ENCODE measurements around the gene KLHL18. TPM values are rescaled to one million over a fixed set of nuclear protein-coding genes. Genes with fewer than 3 reads are reported as not detected.

KLHL18 gene
- total RNA-seq, 4 donors from 2014 or later, result 10.4 to 18.1 (median 16.5) TPM

GRCh38 chr3:47342151-47342550 is 59.4 kb downstream of the KLHL18 start:
- no peak for TF ChIP-seq POLR2AphosphoS5 (IDR thresholded peaks at IDR 0.05)
- TF ChIP-seq POLR2A (IDR thresholded peaks at IDR 0.05; ENCODE audit: low read depth), result no peak
- no peak for TF ChIP-seq CTCF (IDR thresholded peaks at IDR 0.05)
- no peak for TF ChIP-seq EP300 (IDR thresholded peaks at IDR 0.05)
- WGBS, result 93% methylated on average over 2 of the region's 2 CpGs
- intact Hi-C loops (cut with DNase I), result no loop called here

GRCh38 chr3:47342812-47343211 is 60.1 kb downstream of the KLHL18 start:
- Histone ChIP-seq H3K4me3 (no peak overlapping the region), H3K9me3 (no peaks in the 10 kb centered on the region), H3K36me3 (peaks cover 15 to 84% (median 75%) of the 10 kb centered on the region in 4 donors), H3K4me1 (no peaks in the 10 kb centered on the region), H3K27ac (replicated peaks in 1 of 4) (no peak overlapping the region), H3K27me3 (no peaks in the 10 kb centered on the region)
- intact Hi-C loops (cut with DNase I), result no loop called here
- no peak for DNase-seq (ENCODE audit: extremely low spot score)
- no peak for TF ChIP-seq EP300 (IDR thresholded peaks at IDR 0.05)
- TF ChIP-seq POLR2AphosphoS5 (IDR thresholded peaks at IDR 0.05), result no peak
- TF ChIP-seq CTCF (IDR thresholded peaks at IDR 0.05), result no peak
- no peak for TF ChIP-seq POLR2A (IDR thresholded peaks at IDR 0.05; ENCODE audit: low read depth)

More at GRCh38 chr3:47342151-47342550, 59.4 kb downstream of the KLHL18 start:
- Histone ChIP-seq H3K27me3 (no peaks in the 10 kb centered on the region), H3K4me1 (no peaks in the 10 kb centered on the region), H3K4me3 (no peak overlapping the region), H3K36me3 (peaks cover 21 to 91% (median 82%) of the 10 kb centered on the region in 4 donors), H3K27ac (replicated peaks in 1 of 4) (no peak overlapping the region), H3K9me3 (no peaks in the 10 kb centered on the region)
- DNase-seq (ENCODE audit: extremely low spot score), result no peak

- Histone ChIP-seq H3K9me3 (no peaks in the 10 kb centered on the region), H3K4me1 (no peaks in the 10 kb centered on the region), H3K4me3 (no peak overlapping the region), H3K36me3 (peaks cover 12 to 77% (median 68%) of the 10 kb centered on the region in 4 donors), H3K27me3 (no peaks in the 10 kb centered on the region), H3K27ac (replicated peaks in 1 of 4) (no peak overlapping the region)
- no peak for DNase-seq (ENCODE audit: extremely low spot score)
- no peak for TF ChIP-seq CTCF (IDR thresholded peaks at IDR 0.05)
- 91% methylated on average over 15 of the region's 17 CpGs for WGBS
- intact Hi-C loops (cut with DNase I), result no loop called here
Observed at GRCh38 chr3:47343471-47343971, 60.8 kb downstream of the KLHL18 start.

GRCh38 chr3:47344971-47345370 is 62.2 kb downstream of the KLHL18 start:
- intact Hi-C loops (cut with DNase I), result no loop called here
- TF ChIP-seq POLR2AphosphoS5 (IDR thresholded peaks at IDR 0.05), result no peak
- TF ChIP-seq POLR2A (IDR thresholded peaks at IDR 0.05; ENCODE audit: low read depth), result no peak
- no peak for TF ChIP-seq CTCF (IDR thresholded peaks at IDR 0.05)
- TF ChIP-seq EP300 (IDR thresholded peaks at IDR 0.05), result no peak
- Histone ChIP-seq H3K27ac (replicated peaks in 1 of 4) (no peak overlapping the region), H3K36me3 (peaks cover 12 to 62% (median 55%) of the 10 kb centered on the region in 4 donors), H3K4me3 (no peak overlapping the region), H3K9me3 (no peaks in the 10 kb centered on the region), H3K27me3 (no peaks in the 10 kb centered on the region), H3K4me1 (no peaks in the 10 kb centered on the region)
- no peak for DNase-seq (ENCODE audit: extremely low spot score)
- WGBS, result 88% methylated on average over 6 of the region's 6 CpGs

- DNase-seq (ENCODE audit: extremely low spot score), result no peak
- intact Hi-C loops (cut with DNase I), result no loop called here
- no peaks in the 10 kb centered on the region for H3K9me3 ChIP-seq
- 61% methylated on average over 4 of the region's 4 CpGs for WGBS
- H3K27me3 ChIP-seq, result no peaks in the 10 kb centered on the region
- no peak for TF ChIP-seq POLR2A (IDR thresholded peaks at IDR 0.05; ENCODE audit: low read depth)
- H3K27ac ChIP-seq (replicated peaks in 1 of 4), result no peak overlapping the region
- no peak overlapping the region for H3K4me3 ChIP-seq
- peaks cover 12 to 39% (median 37%) of the 10 kb centered on the region in 4 donors for H3K36me3 ChIP-seq
- H3K4me1 ChIP-seq, result no peaks in the 10 kb centered on the region
Observed at GRCh38 chr3:47347217-47347801, 64.6 kb downstream of the KLHL18 start.

Data from esophagus muscularis mucosa (tissue), 4 donors.